Stimulated activated CD8-positive, alpha-beta memory T cell treated with anti-CD3 and anti-CD28 coated beads, Interleukin-2, amount 100 ng/mL, for 1 hour (primary cell): Measurements from ENCODE around the gene MAP3K14.

Source experiments
- DNase-seq, 2 donors: peaks; one replicate each; pipeline ENCODE4 v3.0.0-alpha.2; 2020; ENCODE audit warnings: low read depth in 2 of 2

MAP3K14 gene

GRCh38 chr17:45339646-45340605 is 23.1 kb upstream of the MAP3K14 start:
- DNase-seq, result no peak

- no peak for DNase-seq
Observed at GRCh38 chr17:45338996-45339535, 22.2 kb upstream of the MAP3K14 start.

- DNase-seq, result no peak
Observed at GRCh38 chr17:45338023-45338781, 21.4 kb upstream of the MAP3K14 start.

GRCh38 chr17:45336390-45337182 is 19.8 kb upstream of the MAP3K14 start:
- DNase-seq, result no peak

GRCh38 chr17:45335721-45336120 is 18.9 kb upstream of the MAP3K14 start:
- no peak for DNase-seq

GRCh38 chr17:45334701-45335677 is 18.2 kb upstream of the MAP3K14 start:
- DNase-seq, result no peak

- no peak for DNase-seq
Observed at GRCh38 chr17:45334231-45334630, 17.4 kb upstream of the MAP3K14 start.

- no peak for DNase-seq
Observed at GRCh38 chr17:45333702-45334092, 16.9 kb upstream of the MAP3K14 start.

GRCh38 chr17:45332989-45333701 is 16.3 kb upstream of the MAP3K14 start:
- no peak for DNase-seq

GRCh38 chr17:45332505-45332904 is 15.7 kb upstream of the MAP3K14 start:
- DNase-seq, result no peak

GRCh38 chr17:45326626-45327025 is 9.8 kb upstream of the MAP3K14 start:
- DNase-seq, result no peak

- DNase-seq, result no peak
Observed at GRCh38 chr17:45325810-45326209, 9.0 kb upstream of the MAP3K14 start.

GRCh38 chr17:45324336-45324735 is 7.5 kb upstream of the MAP3K14 start:
- no peak for DNase-seq

- no peak for DNase-seq
Observed at GRCh38 chr17:45322168-45322567, 5.3 kb upstream of the MAP3K14 start.

- no peak for DNase-seq
Observed at GRCh38 chr17:45320931-45321461, 4.2 kb upstream of the MAP3K14 start.

- DNase-seq, result no peak
Observed at GRCh38 chr17:45320349-45320930, 3.6 kb upstream of the MAP3K14 start.

- no peak for DNase-seq
Observed at GRCh38 chr17:45319239-45319703, 2.5 kb upstream of the MAP3K14 start.

GRCh38 chr17:45318561-45319230 is 1.9 kb upstream of the MAP3K14 start:
- no peak for DNase-seq
